Activated CD4-positive, CD25-positive, alpha-beta regulatory T cell treated with anti-CD3 and anti-CD28 coated beads, Interleukin-2, amount 50 U/mL, for 24 hours (primary cell): ENCODE results near the gene SLCO2B1.

Source experiments
- ATAC-seq, 2 donors: fragments of 150-1000 bp; cut with Tn5 transposase; one replicate each; pipeline ENCODE4 v1.10.0; 2021; ENCODE audit warnings: mild to moderate bottlenecking in 1 of 2, moderate library complexity in 1 of 2

Gene SLCO2B1

DNA sequence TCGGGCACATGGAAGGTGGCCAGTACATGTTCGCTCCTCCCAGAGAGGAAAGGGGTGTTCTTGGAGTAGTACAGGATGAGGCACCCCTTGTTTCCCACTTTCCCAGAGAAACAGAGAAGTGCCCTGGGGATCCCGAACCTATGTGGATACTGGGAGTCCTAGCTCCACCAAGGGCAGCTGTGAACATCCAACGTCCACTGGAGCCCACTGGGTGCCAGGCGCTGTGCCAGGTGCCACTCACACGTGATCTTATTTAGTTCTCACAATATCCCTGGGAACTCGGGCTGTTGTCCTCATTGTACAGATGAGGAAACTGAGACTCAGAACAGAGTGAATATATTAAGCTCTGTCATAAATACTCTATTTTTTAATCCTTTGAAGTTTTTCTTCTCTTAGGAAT, 12.0 kb downstream of the SLCO2B1 start:
- no peak for ATAC-seq

DNA sequence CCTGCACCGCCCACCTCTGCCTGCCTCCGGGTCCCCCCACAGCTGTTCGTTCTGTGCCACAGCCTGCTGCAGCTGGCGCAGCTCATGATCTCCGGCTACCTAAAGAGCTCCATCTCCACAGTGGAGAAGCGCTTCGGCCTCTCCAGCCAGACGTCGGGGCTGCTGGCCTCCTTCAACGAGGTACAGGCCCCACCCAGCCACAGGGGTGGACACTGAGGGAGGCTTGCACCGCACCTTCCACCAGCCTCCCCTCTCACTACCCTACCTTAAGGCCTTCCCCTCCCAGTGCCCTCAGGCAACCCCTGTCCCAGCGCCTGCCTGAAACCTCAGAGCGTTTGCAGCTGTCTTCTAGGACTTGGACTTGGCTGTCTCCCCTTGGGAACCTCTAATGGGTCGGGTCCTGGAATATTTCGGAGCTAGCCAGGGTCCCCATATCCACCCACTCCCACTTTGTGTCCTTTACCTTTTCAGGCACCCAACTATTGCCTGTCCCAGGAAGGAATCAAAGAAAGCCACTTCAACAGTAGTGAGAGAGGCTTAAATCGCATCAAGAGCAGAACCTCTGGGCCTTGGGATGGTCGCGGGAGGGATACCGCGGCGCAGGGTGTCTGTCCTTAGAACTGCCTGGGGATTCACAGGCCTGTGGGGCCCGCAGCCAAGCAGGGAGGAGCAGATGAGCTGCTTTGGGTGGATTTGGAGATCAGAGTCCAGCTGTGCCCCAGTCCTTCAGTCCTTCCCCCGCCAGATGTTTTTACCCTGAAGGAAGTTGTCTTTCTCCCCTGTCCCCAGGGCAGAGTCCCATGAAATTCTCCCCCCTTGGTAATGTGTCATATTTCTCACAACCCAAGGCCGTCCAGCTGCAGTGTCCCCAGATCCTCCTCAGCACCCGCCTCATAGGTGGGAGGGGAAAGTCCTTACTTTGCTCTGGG, 13.3 kb downstream of the SLCO2B1 start:
- no peak for ATAC-seq

DNA sequence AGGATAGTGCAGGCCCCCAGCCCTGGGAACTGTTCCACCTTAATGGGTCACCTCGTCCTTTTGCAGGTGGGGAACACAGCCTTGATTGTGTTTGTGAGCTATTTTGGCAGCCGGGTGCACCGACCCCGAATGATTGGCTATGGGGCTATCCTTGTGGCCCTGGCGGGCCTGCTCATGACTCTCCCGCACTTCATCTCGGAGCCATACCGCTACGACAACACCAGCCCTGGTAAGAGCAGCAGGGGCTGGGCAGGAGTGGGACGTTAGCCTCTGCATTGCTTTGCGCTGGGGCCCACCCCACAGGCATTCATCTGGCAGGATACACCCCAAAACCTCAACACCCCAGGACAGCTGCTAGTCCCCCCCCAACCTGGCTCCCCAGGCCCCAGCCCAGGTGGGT, 14.8 kb downstream of the SLCO2B1 start:
- ATAC-seq, result no peak

DNA sequence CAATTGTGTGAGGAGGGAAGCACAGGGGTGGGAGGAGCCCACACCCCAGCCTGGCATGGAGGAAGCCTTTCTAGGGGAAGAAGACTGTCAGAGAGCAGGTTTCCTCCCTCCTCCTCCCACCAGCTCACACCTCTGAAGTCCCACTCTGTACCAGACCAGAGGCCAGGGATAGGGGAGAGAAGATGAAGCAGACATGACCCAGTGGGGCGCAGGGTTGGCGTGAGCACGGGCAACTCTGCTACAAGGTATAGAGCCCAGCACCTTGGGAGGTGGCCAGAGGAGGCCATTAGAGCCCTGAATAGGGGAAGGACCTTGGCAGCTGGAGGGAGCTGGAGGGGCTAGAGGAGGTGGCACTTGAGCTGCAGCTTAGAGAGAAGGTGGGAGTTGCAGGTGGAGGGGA, 15.9 kb downstream of the SLCO2B1 start:
- ATAC-seq, result no peak

DNA sequence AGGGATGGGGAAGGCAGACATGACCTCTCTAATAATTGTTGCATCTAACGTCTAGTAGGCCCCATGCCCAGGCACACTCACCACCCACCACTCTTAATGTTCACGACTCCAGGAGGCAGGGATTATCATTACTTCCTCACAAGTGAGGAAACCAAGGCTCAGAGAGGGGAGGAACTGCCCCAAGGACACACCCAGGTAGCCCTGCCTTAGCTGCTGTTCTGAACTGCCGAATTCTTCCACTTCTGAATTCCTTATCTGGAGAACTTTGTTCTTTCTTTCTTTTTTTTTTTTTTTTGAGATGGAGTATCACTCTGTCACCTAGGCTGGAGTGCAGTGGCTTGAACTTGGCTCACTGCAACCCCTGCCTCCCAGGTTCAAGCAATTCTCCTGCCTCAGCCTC, 16.7 kb downstream of the SLCO2B1 start:
- no peak for ATAC-seq

DNA sequence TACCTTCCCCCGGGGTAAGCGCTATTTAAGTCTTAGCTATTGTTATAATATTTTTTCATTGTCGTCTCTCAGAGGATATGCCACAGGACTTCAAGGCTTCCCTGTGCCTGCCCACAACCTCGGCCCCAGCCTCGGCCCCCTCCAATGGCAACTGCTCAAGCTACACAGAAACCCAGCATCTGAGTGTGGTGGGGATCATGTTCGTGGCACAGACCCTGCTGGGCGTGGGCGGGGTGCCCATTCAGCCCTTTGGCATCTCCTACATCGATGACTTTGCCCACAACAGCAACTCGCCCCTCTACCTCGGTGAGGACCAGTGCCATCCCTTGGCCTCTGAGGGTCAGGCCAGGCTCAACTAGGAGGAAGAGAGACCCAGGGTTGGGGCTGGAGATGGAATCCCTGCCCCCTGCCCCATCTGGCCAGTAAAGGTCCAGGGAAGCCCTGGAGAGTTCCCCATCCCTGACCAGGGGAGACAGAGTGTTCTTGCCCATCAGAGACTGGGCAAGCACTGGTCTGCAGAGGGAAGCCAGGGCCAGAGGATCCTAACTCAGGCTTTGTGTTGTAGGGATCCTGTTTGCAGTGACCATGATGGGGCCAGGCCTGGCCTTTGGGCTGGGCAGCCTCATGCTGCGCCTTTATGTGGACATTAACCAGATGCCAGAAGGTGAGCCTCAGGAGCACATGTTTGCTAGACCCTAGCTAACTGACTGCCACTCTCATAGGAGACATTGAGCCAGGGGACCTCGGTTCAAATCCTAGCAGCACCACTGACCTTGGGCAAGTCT, 18.4 kb downstream of the SLCO2B1 start:
- no peak for ATAC-seq

DNA sequence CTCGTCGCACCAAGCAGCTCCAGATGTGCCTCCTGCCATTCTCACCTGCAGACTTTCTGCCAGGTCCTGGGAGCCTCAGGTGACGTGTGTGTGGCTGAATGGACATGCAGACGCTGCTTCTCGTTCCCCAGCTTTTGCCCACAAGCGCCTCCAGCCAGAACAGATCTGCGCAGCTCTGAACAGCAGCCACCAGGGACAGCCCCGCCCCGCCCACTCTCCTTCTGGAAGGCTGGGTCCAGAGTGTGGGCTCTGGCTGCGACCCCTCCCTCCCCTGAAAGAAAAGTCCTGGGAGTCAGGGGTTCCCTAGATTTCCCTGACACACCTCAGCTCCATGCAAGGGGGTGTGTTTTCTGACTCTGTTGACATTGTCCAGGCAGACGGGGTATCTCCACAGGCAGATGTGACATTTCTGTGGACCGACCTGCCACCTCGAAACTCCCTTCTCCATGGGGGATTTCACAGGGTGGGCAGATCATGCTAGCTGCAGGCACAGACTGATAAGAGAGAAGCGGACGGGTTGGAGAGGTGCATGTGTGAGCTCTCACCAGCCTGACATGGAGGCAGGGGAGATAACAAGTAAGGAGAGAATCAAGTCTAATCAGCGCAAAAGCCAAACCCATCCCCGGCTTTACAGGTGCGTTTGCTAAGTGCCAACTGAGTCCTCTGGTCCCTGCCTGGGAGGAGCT, 19.8 kb downstream of the SLCO2B1 start:
- ATAC-seq, result no peak

DNA sequence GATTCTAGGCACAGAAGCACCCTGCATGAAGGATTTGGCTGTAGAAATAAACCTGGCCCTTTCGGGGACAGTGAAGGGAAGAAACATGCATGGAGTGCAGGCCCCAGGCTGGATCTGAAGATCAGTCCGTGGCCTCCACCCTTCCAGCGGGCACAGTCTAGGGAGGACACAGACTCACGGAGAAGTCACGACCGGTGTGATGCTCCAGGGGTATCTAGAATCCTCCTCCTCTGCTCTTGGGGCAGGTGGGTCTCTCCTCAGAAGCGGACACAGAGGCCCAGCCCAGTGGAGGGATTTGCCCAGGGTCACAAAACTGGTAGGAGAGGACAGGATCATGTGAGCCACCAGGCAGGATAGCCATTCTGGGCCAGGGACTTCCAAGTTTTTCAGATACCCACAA, 22.4 kb downstream of the SLCO2B1 start:
- ATAC-seq, result no peak

DNA sequence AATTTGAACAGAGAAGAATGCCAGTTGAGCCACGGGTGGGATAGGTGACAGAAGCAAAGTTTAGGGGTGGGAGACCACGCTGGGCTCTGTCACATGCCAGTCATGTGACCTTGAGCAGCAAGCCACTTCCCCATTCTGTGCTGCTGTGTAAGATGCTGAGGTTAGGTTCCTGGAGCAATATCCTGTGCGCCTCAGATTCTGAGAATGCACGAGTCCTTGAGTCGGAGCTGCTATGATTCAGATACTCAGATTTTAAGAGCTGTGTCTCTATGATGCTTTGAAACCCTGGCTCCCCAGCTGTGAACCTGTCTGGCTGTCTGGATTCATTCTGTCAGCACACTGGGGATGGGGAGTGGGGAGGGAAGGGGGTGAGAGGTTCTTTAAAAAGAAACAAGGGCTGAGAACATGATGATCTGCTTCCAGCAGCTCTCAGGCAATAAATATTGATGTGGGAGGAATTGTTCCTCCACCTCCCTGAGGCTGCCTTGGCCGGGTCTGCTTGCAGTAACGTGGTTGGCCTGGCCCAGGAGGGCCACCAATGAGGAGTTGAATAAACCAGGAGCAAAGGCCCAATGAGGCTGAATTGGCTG, 24.0 kb downstream of the SLCO2B1 start:
- peak; percentile 89 to 91 for ATAC-seq

DNA sequence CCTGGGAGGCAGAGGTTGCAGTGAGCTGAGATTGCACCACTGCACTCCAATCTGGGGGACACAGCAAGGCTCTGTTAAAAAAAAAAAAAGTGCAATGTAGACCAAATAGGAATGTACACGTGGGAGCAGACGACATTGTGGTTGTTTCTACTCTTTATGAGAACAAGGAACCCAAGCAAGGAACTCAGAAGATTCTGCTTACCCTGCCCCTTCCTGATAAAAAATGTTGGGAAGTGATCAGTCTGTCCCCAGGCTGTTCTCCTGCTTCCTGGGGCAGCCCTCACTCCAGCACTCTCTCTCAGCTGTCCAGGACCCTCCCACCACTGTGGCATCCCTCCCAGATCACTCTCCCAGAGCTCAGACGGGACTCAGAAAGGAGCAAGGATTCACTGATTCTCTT, 31.8 kb downstream of the SLCO2B1 start:
- no peak for ATAC-seq

DNA sequence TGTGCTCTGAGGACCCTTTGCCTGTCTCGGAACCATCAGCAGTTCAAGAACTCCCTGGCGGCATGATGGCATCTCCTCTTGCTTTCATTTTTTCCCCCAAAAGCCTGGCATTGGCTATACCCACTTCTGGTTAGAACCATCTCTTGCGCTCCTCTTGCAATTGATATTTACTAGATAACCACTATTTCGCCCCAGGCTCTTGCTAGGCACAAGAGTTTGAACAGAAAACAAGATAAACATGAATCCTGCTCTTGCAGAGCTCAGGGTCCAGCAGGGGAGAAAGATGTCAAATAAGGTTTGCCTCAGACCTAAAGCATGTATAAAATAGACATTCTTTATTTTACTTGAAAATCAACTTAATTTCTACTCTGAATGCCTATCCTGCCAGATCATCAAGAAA, 33.1 kb downstream of the SLCO2B1 start:
- no peak for ATAC-seq

DNA sequence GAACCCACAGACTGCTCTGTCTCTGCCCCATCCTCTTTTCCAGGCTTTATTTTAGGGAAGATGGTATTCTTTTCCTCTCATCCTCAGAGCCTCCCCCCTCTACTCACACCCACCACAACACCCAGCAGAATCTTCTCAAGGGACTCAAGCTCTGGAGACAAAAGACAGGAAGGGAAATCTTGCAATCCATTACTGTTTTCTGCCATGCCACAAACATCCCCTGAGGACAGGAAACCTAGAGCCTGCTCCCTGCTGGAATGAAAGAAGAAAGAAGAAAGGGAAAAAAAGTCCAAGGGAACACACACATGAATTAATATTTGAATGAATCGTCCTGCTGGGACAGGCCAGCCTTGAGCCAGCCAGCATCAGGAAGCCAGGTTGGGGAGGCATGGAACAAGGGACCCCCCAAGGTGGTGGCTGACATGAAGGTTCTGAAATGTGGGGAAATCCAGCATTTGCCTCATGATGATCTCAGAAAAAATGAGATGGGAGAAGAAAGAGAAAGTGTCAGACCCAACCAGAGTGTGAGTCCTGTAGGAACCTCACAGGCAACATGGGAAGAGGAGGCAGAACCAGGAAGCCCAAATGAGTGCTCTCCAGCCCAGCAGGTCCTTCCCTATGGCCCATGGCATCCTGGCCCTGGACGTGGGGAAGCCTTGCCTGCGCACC, 34.0 kb downstream of the SLCO2B1 start:
- no peak for ATAC-seq

DNA sequence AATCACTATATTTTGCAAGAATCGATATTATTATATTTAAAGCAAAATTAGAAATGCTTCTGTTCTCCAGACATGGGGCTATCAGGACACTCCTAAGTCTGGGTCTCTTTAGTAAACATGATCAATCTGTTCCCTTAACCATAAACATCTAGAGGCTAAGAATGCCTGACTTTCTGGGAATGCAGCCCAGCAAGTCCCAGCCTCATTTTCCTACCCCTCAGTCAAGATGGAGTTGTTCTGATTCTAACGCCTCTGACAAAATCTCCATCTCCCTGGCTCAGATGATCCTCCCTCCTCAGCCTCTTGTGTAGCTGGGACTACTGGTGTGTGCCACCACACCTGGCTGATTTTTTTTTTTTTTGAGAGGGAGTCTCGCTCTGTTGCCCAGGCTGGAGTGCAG, 35.0 kb downstream of the SLCO2B1 start:
- ATAC-seq, result no peak

DNA sequence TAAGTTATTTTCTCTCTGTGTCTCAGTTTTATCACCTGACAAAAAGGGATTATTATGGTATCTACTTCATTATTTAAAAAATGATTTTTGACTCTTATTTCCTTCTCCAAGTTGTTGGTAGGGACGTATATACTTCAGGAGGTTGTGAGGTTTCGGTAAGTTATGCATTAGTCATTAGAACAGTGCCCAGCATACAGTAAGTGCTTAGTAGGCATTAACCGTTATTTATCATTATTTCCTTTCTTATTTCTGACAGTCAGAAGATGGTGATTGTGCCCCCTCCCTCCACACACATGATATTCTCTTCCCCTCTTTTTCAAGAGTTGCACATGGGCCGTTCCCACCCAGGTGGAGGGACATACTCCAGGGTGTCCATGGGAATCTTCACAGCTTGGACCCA, 36.1 kb downstream of the SLCO2B1 start:
- ATAC-seq, result no peak

DNA sequence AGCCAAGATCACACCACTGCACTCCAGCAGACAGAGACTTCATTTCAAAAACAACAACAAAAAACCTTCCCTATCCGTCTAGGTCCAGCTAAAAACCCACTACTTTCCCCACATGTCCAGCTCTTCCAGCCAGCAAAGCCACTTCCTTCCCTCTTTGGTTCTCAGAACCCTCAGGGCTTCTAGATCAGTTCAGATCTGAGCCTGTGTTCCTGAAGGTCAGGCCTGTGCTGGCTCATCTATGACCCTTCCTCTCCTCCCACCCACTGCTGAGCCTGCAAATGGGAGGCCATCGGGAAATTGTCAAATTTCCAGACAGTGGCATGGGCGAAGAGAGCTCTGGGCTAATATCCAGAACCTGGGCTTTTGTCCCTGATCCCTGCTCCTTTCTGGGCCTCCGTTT, 37.8 kb downstream of the SLCO2B1 start:
- no peak for ATAC-seq

DNA sequence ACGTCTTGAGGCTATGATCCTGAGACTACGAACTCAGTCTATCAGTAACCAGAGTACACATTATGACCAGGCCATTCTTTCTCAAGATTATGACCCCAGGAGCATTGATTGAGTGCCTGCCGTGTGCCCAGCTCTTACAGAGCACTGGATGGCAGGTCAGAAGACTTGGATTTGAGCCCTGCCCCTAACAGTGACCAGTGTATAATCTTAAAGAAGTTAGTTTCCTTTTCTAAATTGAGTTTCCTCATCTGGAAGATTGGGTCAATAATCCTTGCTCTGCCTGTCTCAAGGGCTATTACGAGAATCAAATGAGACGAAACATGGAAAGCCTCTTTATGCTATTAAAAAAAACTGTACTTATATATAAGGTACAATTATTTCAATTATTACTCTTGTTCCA, 38.2 kb downstream of the SLCO2B1 start:
- no peak for ATAC-seq

DNA sequence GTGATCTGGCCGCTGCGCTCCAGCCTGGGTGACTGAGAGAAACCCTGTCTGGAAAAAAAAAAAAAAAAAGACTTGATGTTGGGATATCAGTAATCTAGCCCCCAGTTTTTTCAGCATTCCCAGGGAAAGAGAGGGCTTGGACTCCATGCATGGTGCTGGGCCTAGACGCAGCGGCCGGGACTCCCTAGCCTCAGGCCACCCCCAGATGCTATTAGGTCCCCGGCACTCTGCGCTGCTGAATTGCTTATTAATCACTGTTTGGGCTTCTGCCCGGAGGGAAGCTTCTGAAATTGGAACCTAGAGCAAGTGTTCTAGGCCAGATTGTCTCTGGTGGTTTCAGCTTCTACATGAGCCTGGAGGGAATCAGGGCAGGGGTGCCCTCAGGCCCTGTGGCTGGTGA, 39.0 kb downstream of the SLCO2B1 start:
- no peak for ATAC-seq

DNA sequence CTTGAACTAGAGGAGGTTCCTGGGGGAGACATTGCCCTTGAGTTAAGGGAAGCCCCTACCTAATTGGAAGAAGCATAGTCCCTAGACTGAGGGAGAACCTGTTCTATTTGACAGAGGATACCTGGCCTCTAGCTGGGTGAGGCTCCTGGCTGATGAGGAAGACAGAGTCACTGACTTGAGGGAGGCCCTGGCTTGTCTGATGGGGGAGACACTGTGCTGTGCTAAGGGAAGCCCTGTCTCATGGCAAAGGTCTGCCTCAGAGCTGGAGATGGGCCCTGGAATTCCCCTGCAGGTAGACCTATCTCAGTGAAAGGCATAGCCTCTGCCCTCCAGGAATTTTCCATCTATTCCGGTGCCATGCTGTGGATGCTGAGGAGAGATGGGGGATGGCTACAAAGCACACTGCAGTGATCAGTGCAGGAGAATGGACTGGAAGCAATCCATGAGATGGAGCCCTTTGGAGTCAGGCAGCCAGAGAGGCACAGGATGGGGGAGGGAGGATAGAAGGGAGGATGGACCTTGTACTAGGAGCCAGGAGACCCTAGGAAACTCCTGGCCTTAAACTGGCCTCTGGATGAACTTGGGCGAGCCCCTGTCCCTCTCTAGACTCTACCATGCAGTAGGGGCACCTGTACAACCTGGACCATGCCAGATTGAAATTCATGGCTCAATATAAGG, 39.9 kb downstream of the SLCO2B1 start:
- no peak for ATAC-seq

DNA sequence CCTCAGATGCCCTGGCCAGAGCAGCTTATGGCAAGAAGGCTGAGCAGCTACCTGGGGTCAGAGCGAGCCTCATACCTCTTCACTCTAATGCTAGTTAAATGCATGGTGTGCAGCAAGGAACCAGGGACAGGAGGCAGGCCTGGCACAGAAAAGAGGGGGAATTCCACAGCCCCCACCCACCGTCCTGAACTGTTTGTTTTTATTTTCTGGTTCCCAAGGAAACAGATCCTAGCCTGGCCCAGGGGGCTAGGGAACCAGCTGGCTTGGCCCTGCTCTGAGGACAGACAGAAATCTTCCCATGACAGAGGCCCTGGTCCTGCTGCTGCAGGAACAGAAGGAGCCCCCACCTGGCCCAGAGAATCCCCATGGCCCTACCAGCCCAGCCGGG, 40.4 kb downstream of the SLCO2B1 start:
- no peak for ATAC-seq

DNA sequence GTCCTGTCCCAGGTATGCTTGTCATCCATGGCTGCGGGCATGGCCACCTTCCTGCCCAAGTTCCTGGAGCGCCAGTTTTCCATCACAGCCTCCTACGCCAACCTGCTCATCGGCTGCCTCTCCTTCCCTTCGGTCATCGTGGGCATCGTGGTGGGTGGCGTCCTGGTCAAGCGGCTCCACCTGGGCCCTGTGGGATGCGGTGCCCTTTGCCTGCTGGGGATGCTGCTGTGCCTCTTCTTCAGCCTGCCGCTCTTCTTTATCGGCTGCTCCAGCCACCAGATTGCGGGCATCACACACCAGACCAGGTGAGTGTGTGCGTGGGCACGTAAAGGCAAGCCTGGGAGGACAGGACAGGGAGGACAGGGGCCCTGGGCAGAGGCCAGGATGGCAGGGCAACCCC, 42.4 kb downstream of the SLCO2B1 start:
- ATAC-seq, result no peak

DNA sequence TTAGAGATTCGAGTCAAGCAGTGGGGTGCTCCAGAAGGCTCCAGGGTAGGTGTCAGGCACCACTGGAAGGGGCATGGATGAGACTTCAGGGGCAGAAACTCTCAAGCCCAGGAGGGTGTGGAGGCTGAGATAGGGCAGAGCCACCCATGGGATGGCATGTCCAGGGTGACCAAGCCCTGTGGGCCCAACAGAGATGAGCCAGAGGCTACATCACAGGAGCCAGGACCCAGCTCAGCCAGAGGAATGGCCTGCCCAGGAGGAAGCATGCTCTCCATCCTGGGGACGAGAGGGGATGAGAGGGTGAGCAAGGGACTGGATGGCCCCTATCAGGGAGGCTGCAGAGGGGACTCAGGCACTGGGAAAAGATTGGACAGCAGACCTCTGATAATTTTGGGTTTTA, 42.8 kb downstream of the SLCO2B1 start:
- ATAC-seq, result no peak

DNA sequence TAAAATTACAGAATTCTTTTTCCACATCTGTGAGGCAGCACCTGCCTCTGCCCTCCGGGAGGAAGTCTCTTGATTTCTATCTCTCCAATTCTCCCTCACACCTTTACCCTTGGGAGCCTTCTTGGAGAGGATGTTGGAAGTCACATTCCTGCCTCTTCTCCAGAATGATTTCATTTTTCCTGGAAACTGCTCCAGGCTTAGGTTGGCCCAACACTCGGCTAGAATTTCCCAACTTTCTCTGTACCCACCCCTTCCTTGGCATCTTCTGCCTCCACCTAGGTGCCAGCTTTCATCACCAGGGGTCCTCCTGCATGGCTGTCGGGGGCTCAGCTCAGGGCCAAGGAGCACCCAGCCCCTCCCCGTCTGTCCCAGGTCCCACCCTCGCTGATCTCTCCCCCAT, 43.2 kb downstream of the SLCO2B1 start:
- ATAC-seq, result no peak
